Urothelium cell line (cell line): ENCODE results near the gene NXPH4.

Experiments
- DNase-seq: peaks from one replicate; pipeline ENCODE4 v3.0.0; 2011; ENCODE audit warnings: low spot score, mixed read lengths
- FAIRE-seq: peaks from 2 replicates; lab custom pipeline; 2011; peaks lifted over from hg19 to GRCh38; lab: Jason Lieb, UNC

The NXPH4 gene

GRCh38 chr12:57201631-57202030, 15.0 kb upstream of the NXPH4 start:
- FAIRE-seq, result no peak
- no peak for DNase-seq

- FAIRE-seq (no peak), DNase-seq (no peak)
Observed at GRCh38 chr12:57202321-57202720, 14.3 kb upstream of the NXPH4 start.

GRCh38 chr12:57203201-57203600, 13.4 kb upstream of the NXPH4 start:
- no peak for FAIRE-seq
- DNase-seq, result no peak

GRCh38 chr12:57203791-57204190, 12.8 kb upstream of the NXPH4 start:
- DNase-seq, result no peak
- no peak for FAIRE-seq

GRCh38 chr12:57204454-57204853, 12.1 kb upstream of the NXPH4 start:
- DNase-seq (no peak), FAIRE-seq (no peak)

GRCh38 chr12:57205186-57205585, 11.4 kb upstream of the NXPH4 start:
- DNase-seq (no peak), FAIRE-seq (no peak)

- FAIRE-seq (no peak), DNase-seq (no peak)
Observed at GRCh38 chr12:57205931-57206330, 10.7 kb upstream of the NXPH4 start.

GRCh38 chr12:57207731-57208630, 8.6 kb upstream of the NXPH4 start:
- FAIRE-seq, result no peak

GRCh38 chr12:57208631-57209282, 7.8 kb upstream of the NXPH4 start:
- DNase-seq (no peak), FAIRE-seq (no peak)

More at GRCh38 chr12:57207731-57208630, 8.6 kb upstream of the NXPH4 start:
- no peak for DNase-seq

- DNase-seq, result no peak
- no peak for FAIRE-seq
Observed at GRCh38 chr12:57209916-57210315, 6.7 kb upstream of the NXPH4 start.

- no peak for FAIRE-seq
- no peak for DNase-seq
Observed at GRCh38 chr12:57210461-57210860, 6.1 kb upstream of the NXPH4 start.

- no peak for FAIRE-seq
- DNase-seq, result no peak
Observed at GRCh38 chr12:57210926-57211692, 5.5 kb upstream of the NXPH4 start.

- no peak for FAIRE-seq
- DNase-seq, result no peak
Observed at GRCh38 chr12:57211791-57212700, 4.5 kb upstream of the NXPH4 start.

GRCh38 chr12:57212701-57213057, 3.9 kb upstream of the NXPH4 start:
- no peak for DNase-seq
- no peak for FAIRE-seq

GRCh38 chr12:57213058-57213715, 3.4 kb upstream of the NXPH4 start:
- FAIRE-seq (peak; percentile 74), DNase-seq (peak; percentile 95)

- no peak for FAIRE-seq
- DNase-seq, result no peak
Observed at GRCh38 chr12:57213763-57214397, 2.7 kb upstream of the NXPH4 start.

- FAIRE-seq (no peak), DNase-seq (peak; percentile 81)
Observed at GRCh38 chr12:57214398-57214781, 2.2 kb upstream of the NXPH4 start.

GRCh38 chr12:57215065-57215464, 1.5 kb upstream of the NXPH4 start:
- no peak for FAIRE-seq

GRCh38 chr12:57215668-57216013, 953 bp upstream of the NXPH4 start:
- FAIRE-seq (no peak), DNase-seq (no peak)

More at GRCh38 chr12:57215065-57215464, 1.5 kb upstream of the NXPH4 start:
- DNase-seq, result no peak
